Measurements from ENCODE around the gene RNMT. TPM values are rescaled to one million over a fixed set of nuclear protein-coding genes. Genes with fewer than 3 reads are reported as not detected.

RNMT gene
- total RNA-seq, 1 experiment from 2014 or later, result 58.0 TPM

GRCh38 chr18:13756261-13756660 is 29.8 kb downstream of the RNMT start:
- H3K4me2 ChIP-seq (ENCODE audit: low read length), result no peak overlapping the region
- no peaks in the 10 kb centered on the region for H3K9me2 ChIP-seq (ENCODE audit: insufficient read depth)
- CTCF ChIA-PET, result no interaction called here
- H4K20me1 ChIP-seq (ENCODE audit: insufficient read depth), result no peaks in the 10 kb centered on the region
- no TSS peak for BruUV-seq (replicated peaks)
- no peaks in the 10 kb centered on the region for H3K4me1 ChIP-seq (ENCODE audit: control insufficient read depth in 1 of 2, insufficient read depth in 2 of 2, low read length in 2 of 2)
- no peak for DNase-seq (ENCODE audit: low read depth, low spot score)
- no peak overlapping the region for H2AFZ ChIP-seq (ENCODE audit: low read depth, low read length, poor library complexity, severe bottlenecking)
- RAD21 ChIA-PET (ENCODE audit: low non-redundant PET in 1 of 2, low total read pairs in 2 of 2, uncharacterized antibody in 2 of 2, unreplicated experiment in 2 of 2), result no interaction called here
- no peaks in the 10 kb centered on the region for H3K79me2 ChIP-seq (ENCODE audit: insufficient read depth, low read length)
- ATAC-seq, result no peak
- no peaks in the 10 kb centered on the region for H3K27me3 ChIP-seq (ENCODE audit: insufficient read depth, low read length)
- POLR2A ChIA-PET, result no interaction called here
- no peak overlapping the region for H3K9ac ChIP-seq (ENCODE audit: low read length)
- H3K36me3 ChIP-seq (ENCODE audit: control insufficient read depth in 1 of 2, insufficient read depth in 2 of 2, low read length in 2 of 2), result peaks cover 38 to 45% of the 10 kb centered on the region in 2 experiments
- no peak overlapping the region for H3K27ac ChIP-seq (ENCODE audit: low read depth, low read length)
- no peak overlapping the region for H3K4me3 ChIP-seq (replicated peaks in 1 of 2; ENCODE audit: low read depth in 1 of 2, low read length in 2 of 2)
- TF ChIP-seq SP1 (IDR thresholded peaks at IDR 0.05; ENCODE audit: low read depth) (no peak), POLR2AphosphoS5 (IDR thresholded peaks at IDR 0.05; ENCODE audit: low read depth, low read length) (no peak), RAD21 (IDR thresholded peaks at IDR 0.05; ENCODE audit: low read depth) (no peak), JUND (IDR thresholded peaks at IDR 0.05) (no peak), CEBPB (IDR thresholded peaks at IDR 0.05; ENCODE audit: low read depth) (no peak), TCF7L2 (IDR thresholded peaks at IDR 0.05; ENCODE audit: borderline replicate concordance, extremely low read depth, insufficient read depth, insufficient read length) (no peak), YY1 (IDR thresholded peaks at IDR 0.05; ENCODE audit: extremely low read depth, insufficient replicate concordance, low read depth, low read length) (no peak), ZNF274 (IDR thresholded peaks at IDR 0.05; ENCODE audit: low read depth, low read length) (no peak), ZFX (IDR thresholded peaks at IDR 0.05) (no peak), POLR2A (IDR thresholded peaks at IDR 0.05; ENCODE audit: borderline replicate concordance, extremely low read depth, insufficient read depth, insufficient read length) (no peak), SIN3A (IDR thresholded peaks at IDR 0.05; ENCODE audit: low read depth) (no peak), SRF (IDR thresholded peaks at IDR 0.05; ENCODE audit: low read depth) (no peak), ELF1 (IDR thresholded peaks at IDR 0.05; ENCODE audit: borderline replicate concordance, low read depth) (no peak), CBX3 (IDR thresholded peaks at IDR 0.05; ENCODE audit: low read depth) (no peak), FOSL1 (IDR thresholded peaks at IDR 0.05; ENCODE audit: low read depth) (no peak), EZH2phosphoT487 (IDR thresholded peaks at IDR 0.05; ENCODE audit: borderline replicate concordance) (no peak)
- TF ChIP-seq, protein P1, sequence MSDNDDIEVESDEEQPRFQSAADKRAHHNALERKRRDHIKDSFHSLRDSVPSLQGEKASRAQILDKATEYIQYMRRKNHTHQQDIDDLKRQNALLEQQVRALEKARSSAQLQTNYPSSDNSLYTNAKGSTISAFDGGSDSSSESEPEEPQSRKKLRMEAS (IDR thresholded peaks at IDR 0.05), result no peak
- intact Hi-C loops (cut with micrococcal nuclease), result no loop called here
- no peaks in the 10 kb centered on the region for H3K9me3 ChIP-seq (ENCODE audit: control insufficient read depth in 1 of 2, insufficient read depth in 1 of 2, low read depth in 1 of 2, low read length in 2 of 2)

Measured in HCT116 (cell line).